Measurements from ENCODE around the gene ZNHIT2. TPM values are rescaled to one million over a fixed set of nuclear protein-coding genes. Genes with fewer than 3 reads are reported as not detected.

Gene ZNHIT2
- total RNA-seq, 1 experiment from 2014 or later: 27.4 TPM

DNA sequence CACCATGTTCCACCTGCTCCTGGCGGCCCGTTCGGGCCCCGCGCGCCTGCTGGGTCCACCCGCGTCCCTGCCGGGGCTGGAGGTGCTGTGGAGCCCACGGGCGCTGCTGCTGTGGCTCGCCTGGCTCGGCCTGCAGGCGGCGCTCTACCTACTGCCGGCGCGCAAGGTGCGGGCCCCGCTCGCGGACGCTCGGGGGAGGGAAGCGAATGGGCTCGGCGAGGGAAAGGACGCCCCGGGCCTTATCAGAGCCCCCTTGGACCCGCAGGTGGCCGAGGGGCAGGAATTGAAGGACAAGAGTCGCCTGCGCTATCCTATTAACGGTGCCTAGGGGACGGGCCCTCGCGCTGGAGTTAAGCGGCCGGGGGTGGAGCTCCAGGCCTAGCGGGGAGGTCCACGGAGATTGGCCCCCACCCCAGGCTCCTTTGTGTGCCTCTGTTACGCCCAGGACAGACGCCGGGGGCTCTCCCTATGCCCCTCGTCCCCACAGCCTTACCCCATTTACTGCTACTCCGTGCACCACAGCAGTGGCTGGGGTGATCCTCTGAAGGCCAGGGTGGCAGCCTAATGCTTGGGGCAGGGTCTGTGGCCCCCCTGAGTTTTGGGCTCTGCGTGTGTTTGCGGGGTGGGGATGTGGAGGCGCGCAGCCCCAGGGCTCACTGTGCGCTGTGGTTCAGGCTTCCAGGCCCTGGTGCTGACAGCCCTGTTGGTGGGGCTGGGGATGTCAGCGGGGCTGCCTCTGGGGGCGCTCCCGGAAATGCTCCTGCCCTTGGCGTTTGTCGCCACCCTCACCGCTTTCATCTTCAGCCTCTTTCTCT is 4.7 kb downstream of the ZNHIT2 start:
- intact Hi-C loops (cut with micrococcal nuclease; ENCODE audit: unreplicated experiment): loop anchor here (10.0 kb wide), 1 partner anchor 328 kb away; no protein-coding TSS in a partner anchor
- ChIA-PET CTCF (interaction anchor here (0.6 to 1.9 kb wide), 8 partner anchors 8 to 203 kb away, joined by 3 to 8 read pairs (median 3); partner anchors contain the start of genes CAPN1, FAU and MRPL49), POLR2A (ENCODE audit: low non-redundant PET) (no interaction called here)
- H3K36me3 ChIP-seq (ENCODE audit: insufficient read depth, low read length, poor library complexity, severe bottlenecking): peaks cover 5% of the 10 kb centered on the region
- H3K9me3 ChIP-seq (ENCODE audit: low read depth, low read length, poor library complexity, severe bottlenecking): no peaks in the 10 kb centered on the region
- BruUV-seq (replicated peaks): no TSS peak
- peak; percentile 81 for DNase-seq (ENCODE audit: low spot score)
- peak overlapping the region; percentile 80 for H3K4me3 ChIP-seq (ENCODE audit: low read depth, low read length, poor library complexity, severe bottlenecking)
- H3K27ac ChIP-seq (ENCODE audit: low read depth, low read length, poor library complexity, severe bottlenecking): peak overlapping the region; percentile 75
- H3K27me3 ChIP-seq (replicated peaks; ENCODE audit: insufficient read depth, low read depth, low read length, poor library complexity): no peaks in the 10 kb centered on the region
- TF ChIP-seq, protein P1, sequence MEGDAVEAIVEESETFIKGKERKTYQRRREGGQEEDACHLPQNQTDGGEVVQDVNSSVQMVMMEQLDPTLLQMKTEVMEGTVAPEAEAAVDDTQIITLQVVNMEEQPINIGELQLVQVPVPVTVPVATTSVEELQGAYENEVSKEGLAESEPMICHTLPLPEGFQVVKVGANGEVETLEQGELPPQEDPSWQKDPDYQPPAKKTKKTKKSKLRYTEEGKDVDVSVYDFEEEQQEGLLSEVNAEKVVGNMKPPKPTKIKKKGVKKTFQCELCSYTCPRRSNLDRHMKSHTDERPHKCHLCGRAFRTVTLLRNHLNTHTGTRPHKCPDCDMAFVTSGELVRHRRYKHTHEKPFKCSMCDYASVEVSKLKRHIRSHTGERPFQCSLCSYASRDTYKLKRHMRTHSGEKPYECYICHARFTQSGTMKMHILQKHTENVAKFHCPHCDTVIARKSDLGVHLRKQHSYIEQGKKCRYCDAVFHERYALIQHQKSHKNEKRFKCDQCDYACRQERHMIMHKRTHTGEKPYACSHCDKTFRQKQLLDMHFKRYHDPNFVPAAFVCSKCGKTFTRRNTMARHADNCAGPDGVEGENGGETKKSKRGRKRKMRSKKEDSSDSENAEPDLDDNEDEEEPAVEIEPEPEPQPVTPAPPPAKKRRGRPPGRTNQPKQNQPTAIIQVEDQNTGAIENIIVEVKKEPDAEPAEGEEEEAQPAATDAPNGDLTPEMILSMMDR (conservative IDR thresholded peaks at IDR 0.05; ENCODE audit: low read depth, low read length): peak; percentile 91
- TF ChIP-seq EZH2 (IDR thresholded peaks at IDR 0.05; ENCODE audit: borderline replicate concordance, low read depth, low read length, poor library complexity, severe bottlenecking): no peak
- peaks cover 27% of the 10 kb centered on the region for H3K4me1 ChIP-seq (ENCODE audit: insufficient read depth, low read length, poor library complexity, severe bottlenecking)

DNA sequence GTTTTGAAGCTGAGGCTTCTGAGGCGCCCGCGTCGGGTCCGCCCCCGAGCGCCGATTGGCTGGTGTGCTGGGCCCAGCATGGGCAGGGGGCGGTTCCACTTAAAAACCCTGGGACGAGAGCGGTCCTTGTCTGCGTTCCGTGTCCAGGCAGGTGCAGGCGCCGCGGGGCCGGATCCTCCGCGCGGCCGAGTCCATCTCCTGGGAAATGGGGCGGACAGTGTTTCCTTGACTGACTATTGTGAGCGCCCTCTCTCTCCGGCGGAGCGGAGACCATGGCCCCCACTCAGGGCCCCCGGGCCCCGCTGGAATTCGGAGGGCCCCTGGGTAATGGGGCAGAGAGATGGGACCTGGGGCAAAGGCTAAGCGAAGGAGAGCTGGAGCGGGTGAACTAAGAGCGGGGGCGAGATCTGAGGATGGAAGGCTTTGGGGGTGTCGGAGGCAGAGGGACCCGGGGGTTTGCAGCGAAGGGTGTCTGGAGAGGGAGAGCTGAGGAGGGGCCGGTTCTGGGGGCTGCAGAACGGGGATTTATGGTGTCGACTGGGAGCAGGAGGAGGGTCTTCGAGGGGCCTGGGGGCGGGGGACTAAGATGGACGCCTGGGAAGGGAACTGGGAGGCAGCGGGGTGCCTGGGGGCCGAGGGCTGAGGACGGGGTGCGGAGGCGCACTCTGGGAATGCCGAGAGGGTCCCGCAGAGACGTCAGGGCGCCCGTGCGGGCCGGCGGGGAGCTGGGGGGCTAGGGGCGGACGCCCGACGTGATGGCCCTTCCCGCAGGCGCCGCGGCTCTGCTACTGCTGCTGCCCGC is 5.6 kb downstream of the ZNHIT2 start, which contains the start of gene TM7SF2:
TSS of gene TM7SF2 (plus strand) at position 129 of the 802 bp plus-strand sequence. CDS start at position 273, 144 bp downstream.
- H3K27ac ChIP-seq (ENCODE audit: low read depth, low read length, poor library complexity, severe bottlenecking): peak within 1 kb of the TSS; percentile 75

More for the DNA sequence above, 5.6 kb downstream of the ZNHIT2 start, which contains the start of gene TM7SF2:
- ChIA-PET CTCF (interaction anchor here (0.6 to 1.9 kb wide), 13 partner anchors 7 to 252 kb away, joined by 3 to 8 read pairs (median 3); partner anchors contain the start of genes CAPN1, FAU and MRPL49), POLR2A (ENCODE audit: low non-redundant PET) (interaction anchor here (0.7 kb wide), 1 partner anchor 10 kb away, joined by 4 read pairs; the partner anchor contains the start of gene MRPL49)
- DNase-seq (ENCODE audit: low spot score): peak; percentile 99
- intact Hi-C loops (cut with micrococcal nuclease; ENCODE audit: unreplicated experiment): loop anchor here (2.0 to 10.0 kb wide), 2 partner anchors 327 to 399 kb away; no protein-coding TSS in a partner anchor
- BruUV-seq (replicated peaks): no TSS peak
- Histone ChIP-seq H3K36me3 (ENCODE audit: insufficient read depth, low read length, poor library complexity, severe bottlenecking) (peaks cover 5% of the 10 kb centered on the region), H3K4me3 (ENCODE audit: low read depth, low read length, poor library complexity, severe bottlenecking) (peak within 1 kb of the TSS; percentile 80), H3K27me3 (replicated peaks; ENCODE audit: insufficient read depth, low read depth, low read length, poor library complexity) (no peaks in the 10 kb centered on the region), H3K4me1 (ENCODE audit: insufficient read depth, low read length, poor library complexity, severe bottlenecking) (peaks cover 27% of the 10 kb centered on the region), H3K9me3 (ENCODE audit: low read depth, low read length, poor library complexity, severe bottlenecking) (no peaks in the 10 kb centered on the region)
- TF ChIP-seq EZH2 (IDR thresholded peaks at IDR 0.05; ENCODE audit: borderline replicate concordance, low read depth, low read length, poor library complexity, severe bottlenecking): no peak
- TF ChIP-seq, protein P1 (conservative IDR thresholded peaks at IDR 0.05; ENCODE audit: low read depth, low read length): no peak

Data from A673 (cell line).